OCI-LY7 (cell line): ENCODE results near the gene SYCP2.

Experiments used
- EZH2phosphoT487 ChIP-seq: fragments of 200-600 bp; sonication (generic); IDR thresholded peaks from 2 replicates; pipeline ENCODE4 v1.6.1; 2018; ENCODE audit warnings: low read depth, borderline replicate concordance, mild to moderate bottlenecking, mixed run types, antibody characterized with exemption, low read length, moderate library complexity, mixed read lengths
- TF ChIP-seq, protein P1 (sequence below): fragments of 200-600 bp; sonication (generic); conservative IDR thresholded peaks from 2 replicates; pipeline ENCODE4 v1.5.1; 2014; ENCODE audit warnings: mild to moderate bottlenecking, antibody characterized with exemption, low read length, moderate library complexity, mixed read lengths

DNA sequence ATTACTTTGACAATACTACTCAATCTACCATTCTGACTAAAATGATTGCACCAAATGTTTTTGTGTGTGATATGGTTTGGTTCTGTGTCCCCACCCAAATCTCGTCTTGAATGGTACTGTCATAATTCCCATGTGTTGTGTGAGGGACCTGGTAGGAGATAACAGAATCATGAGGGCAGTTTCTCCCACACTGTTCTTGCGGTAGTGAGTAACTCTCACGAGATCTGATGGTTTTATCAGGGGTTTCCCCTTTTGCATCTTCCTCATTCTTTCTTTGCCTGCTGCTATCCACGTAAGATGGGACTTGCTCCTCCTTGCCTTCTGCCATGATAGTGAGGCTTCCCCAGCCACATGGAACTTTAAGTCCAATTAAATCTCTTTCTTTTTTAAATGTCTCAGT lies 20.8 kb downstream of the SYCP2 start:
- TF ChIP-seq, protein P1, sequence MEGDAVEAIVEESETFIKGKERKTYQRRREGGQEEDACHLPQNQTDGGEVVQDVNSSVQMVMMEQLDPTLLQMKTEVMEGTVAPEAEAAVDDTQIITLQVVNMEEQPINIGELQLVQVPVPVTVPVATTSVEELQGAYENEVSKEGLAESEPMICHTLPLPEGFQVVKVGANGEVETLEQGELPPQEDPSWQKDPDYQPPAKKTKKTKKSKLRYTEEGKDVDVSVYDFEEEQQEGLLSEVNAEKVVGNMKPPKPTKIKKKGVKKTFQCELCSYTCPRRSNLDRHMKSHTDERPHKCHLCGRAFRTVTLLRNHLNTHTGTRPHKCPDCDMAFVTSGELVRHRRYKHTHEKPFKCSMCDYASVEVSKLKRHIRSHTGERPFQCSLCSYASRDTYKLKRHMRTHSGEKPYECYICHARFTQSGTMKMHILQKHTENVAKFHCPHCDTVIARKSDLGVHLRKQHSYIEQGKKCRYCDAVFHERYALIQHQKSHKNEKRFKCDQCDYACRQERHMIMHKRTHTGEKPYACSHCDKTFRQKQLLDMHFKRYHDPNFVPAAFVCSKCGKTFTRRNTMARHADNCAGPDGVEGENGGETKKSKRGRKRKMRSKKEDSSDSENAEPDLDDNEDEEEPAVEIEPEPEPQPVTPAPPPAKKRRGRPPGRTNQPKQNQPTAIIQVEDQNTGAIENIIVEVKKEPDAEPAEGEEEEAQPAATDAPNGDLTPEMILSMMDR = no peak
- no peak for TF ChIP-seq EZH2phosphoT487
